ENCODE measurements around the gene PBOV1. TPM values are rescaled to one million over a fixed set of nuclear protein-coding genes. Genes with fewer than 3 reads are reported as not detected.

PBOV1 gene
- total RNA-seq, 4 donors from 2014 or later, result not detected

GRCh38 chr6:138258991-138259390 is 40.7 kb upstream of the PBOV1 start:
- Histone ChIP-seq H3K27me3 (no peaks in the 10 kb centered on the region), H3K9me3 (no peaks in the 10 kb centered on the region), H3K27ac (no peak overlapping the region), H3K4me1 (no peaks in the 10 kb centered on the region), H3K36me3 (peaks cover 0 to 13% (median 0%) of the 10 kb centered on the region in 3 donors), H3K4me3 (no peak overlapping the region)
- 70 to 71% methylated on average over 6 of the region's 6 CpGs for WGBS, 2 donors
- DNase-seq (ENCODE audit: low spot score in 2 of 2), result no peak
- TF ChIP-seq CTCF (IDR thresholded peaks at IDR 0.05) (no peak), EP300 (IDR thresholded peaks at IDR 0.05) (no peak), POLR2A (IDR thresholded peaks at IDR 0.05) (no peak)

- Histone ChIP-seq H3K4me3 (no peak overlapping the region), H3K36me3 (peaks cover 0 to 13% (median 0%) of the 10 kb centered on the region in 3 donors), H3K9me3 (no peaks in the 10 kb centered on the region), H3K27ac (no peak overlapping the region), H3K4me1 (no peaks in the 10 kb centered on the region), H3K27me3 (no peaks in the 10 kb centered on the region)
- DNase-seq (ENCODE audit: low spot score in 2 of 2), result no peak
- WGBS, 2 donors, result 92 to 95% methylated on average over 6 of the region's 6 CpGs
- TF ChIP-seq POLR2A (IDR thresholded peaks at IDR 0.05) (no peak), EP300 (IDR thresholded peaks at IDR 0.05) (no peak), CTCF (IDR thresholded peaks at IDR 0.05) (no peak)
Observed at GRCh38 chr6:138258197-138258596, 39.9 kb upstream of the PBOV1 start.

- WGBS, 2 donors, result 100% methylated on average over 1 of the region's 1 CpG
- Histone ChIP-seq H3K4me1 (no peaks in the 10 kb centered on the region), H3K27ac (no peak overlapping the region), H3K27me3 (no peaks in the 10 kb centered on the region), H3K9me3 (no peaks in the 10 kb centered on the region), H3K4me3 (no peak overlapping the region), H3K36me3 (peaks cover 0 to 9% (median 0%) of the 10 kb centered on the region in 3 donors)
- DNase-seq (ENCODE audit: low spot score in 2 of 2), result no peak
- TF ChIP-seq CTCF (IDR thresholded peaks at IDR 0.05) (no peak), EP300 (IDR thresholded peaks at IDR 0.05) (no peak), POLR2A (IDR thresholded peaks at IDR 0.05) (no peak)
Observed at GRCh38 chr6:138257638-138258040, 39.3 kb upstream of the PBOV1 start.

GRCh38 chr6:138255443-138255842 is 37.2 kb upstream of the PBOV1 start:
- H3K9me3 ChIP-seq, result no peaks in the 10 kb centered on the region
- H3K4me1 ChIP-seq, result no peaks in the 10 kb centered on the region
- H3K27ac ChIP-seq, result no peak overlapping the region
- 93% methylated on average over 20 of the region's 20 CpGs for WGBS, 2 donors
- no peak for DNase-seq (ENCODE audit: low spot score in 2 of 2)
- no peak for TF ChIP-seq CTCF (IDR thresholded peaks at IDR 0.05)
- no peak for TF ChIP-seq EP300 (IDR thresholded peaks at IDR 0.05)
- TF ChIP-seq POLR2A (IDR thresholded peaks at IDR 0.05), result no peak
- H3K27me3 ChIP-seq, result no peaks in the 10 kb centered on the region
- H3K36me3 ChIP-seq, result peaks cover 0 to 8% (median 0%) of the 10 kb centered on the region in 3 donors
- no peak overlapping the region for H3K4me3 ChIP-seq

- TF ChIP-seq CTCF (IDR thresholded peaks at IDR 0.05) (no peak), EP300 (IDR thresholded peaks at IDR 0.05) (no peak), POLR2A (IDR thresholded peaks at IDR 0.05) (no peak)
- peaks cover 0 to 8% (median 0%) of the 10 kb centered on the region in 3 donors for H3K36me3 ChIP-seq
- no peaks in the 10 kb centered on the region for H3K27me3 ChIP-seq
- no peaks in the 10 kb centered on the region for H3K4me1 ChIP-seq
- no peaks in the 10 kb centered on the region for H3K9me3 ChIP-seq
- no peak overlapping the region for H3K4me3 ChIP-seq
- WGBS, 2 donors, result 93 to 94% methylated on average over 11 of the region's 11 CpGs
- no peak overlapping the region for H3K27ac ChIP-seq
- no peak for DNase-seq (ENCODE audit: low spot score in 2 of 2)
Observed at GRCh38 chr6:138253731-138254130, 35.4 kb upstream of the PBOV1 start.

Data from tibial nerve (tissue), 4 donors.